Breast epithelium (tissue), 4 donors: ENCODE measurements around the gene NR4A2. TPM values are rescaled to one million over a fixed set of nuclear protein-coding genes. Genes with fewer than 3 reads are reported as not detected.

Source experiments
- DNase-seq, 2 donors: peaks; one replicate each; pipeline ENCODE4 v3.0.0-alpha.2; 2019; ENCODE audit warnings: low spot score in 2 of 2
- H3K27ac ChIP-seq, 2 donors: fragments of 200-600 bp; sonication (generic) in 1 of 2; one replicate each; pipeline ENCODE4 v1.5.1; 2016 to 2019; ENCODE audit warnings: mild to moderate bottlenecking in 1 of 2
- H3K27me3 ChIP-seq, 2 donors: fragments of 200-600 bp; sonication (generic) in 1 of 2; one replicate each; pipeline versions ENCODE4 v1.5.1 to v1.6.0; 2017 to 2019; ENCODE audit warnings: control low read depth in 1 of 2, mild to moderate bottlenecking in 1 of 2
- H3K36me3 ChIP-seq: fragments of 200-600 bp; one replicate; pipeline ENCODE4 v1.5.1; 2019
- H3K4me1 ChIP-seq, 2 donors: fragments of 200-600 bp; sonication (generic); one replicate each; pipeline ENCODE4 v1.5.1; 2016 to 2019; ENCODE audit warnings: control low read depth in 1 of 2
- H3K4me3 ChIP-seq, 3 donors: fragments of 200-600 bp; sonication (generic); 1 replicate in 2 of 3; 2 replicates in 1 of 3; pipeline ENCODE4 v1.5.1; 2016 to 2019; ENCODE audit warnings: mild to moderate bottlenecking in 3 of 3, moderate library complexity in 2 of 3
- H3K9me3 ChIP-seq, 2 donors: fragments of 200-600 bp; sonication (generic) in 1 of 2; one replicate each; pipeline ENCODE4 v1.5.1; 2016 to 2019; ENCODE audit warnings: control low read depth in 1 of 2
- CTCF ChIP-seq, 3 donors: fragments of 450-650 bp; IDR thresholded peaks; one replicate each; pipeline ENCODE4 v1.5.1; 2016 to 2017; ENCODE audit warnings: antibody characterized with exemption in 3 of 3, mild to moderate bottlenecking in 3 of 3, moderate library complexity in 3 of 3
- POLR2A ChIP-seq: fragments of 450-650 bp; IDR thresholded peaks from one replicate; pipeline ENCODE4 v1.6.1; 2016; ENCODE audit warnings: antibody characterized with exemption, mild to moderate bottlenecking, moderate library complexity
- POLR2AphosphoS5 ChIP-seq, 3 donors: sonication (generic); formaldehyde crosslinking; IDR thresholded peaks; one replicate each; pipeline ENCODE4 v1.6.1; 2017; ENCODE audit warnings: antibody characterized with exemption in 3 of 3
- intact Hi-C: fragments of 100-400 bp; cut with DNase I; formaldehyde crosslinking; loops from one replicate; pipeline ENCODE4 v1.15.1; 2023; ENCODE audit warnings: low total_unique reads
- total RNA-seq, 3 donors: library from RNA; depleted of rRNA; stranded (reverse); fragments of >200 nt; gene quantifications; one replicate each; pipeline ENCODE4 v1.1.0, GENCODE V29; 2016

Gene NR4A2
- total RNA-seq, 3 donors from 2014 or later = 3.8 to 29.4 (median 7.9) TPM

- H3K4me3 ChIP-seq = no peak overlapping the region
- H3K9me3 ChIP-seq = no peaks in the 10 kb centered on the region
- intact Hi-C loops = no loop called here
- H3K36me3 ChIP-seq = no peaks in the 10 kb centered on the region
- TF ChIP-seq CTCF (IDR thresholded peaks at IDR 0.05) = no peak
- TF ChIP-seq POLR2AphosphoS5 (IDR thresholded peaks at IDR 0.05) = no peak
- no peak for TF ChIP-seq POLR2A
- H3K27me3 ChIP-seq = peaks cover 0 to 6% of the 10 kb centered on the region in 2 donors
- H3K27ac ChIP-seq = no peak overlapping the region
- no peak for DNase-seq
- H3K4me1 ChIP-seq = no peaks in the 10 kb centered on the region
Observed at GRCh38 chr2:156317631-156318030, 14.9 kb downstream of the NR4A2 start.

GRCh38 chr2:156311976-156312375, 20.5 kb downstream of the NR4A2 start:
- no peaks in the 10 kb centered on the region for H3K9me3 ChIP-seq
- H3K36me3 ChIP-seq = no peaks in the 10 kb centered on the region
- H3K4me3 ChIP-seq = no peak overlapping the region
- H3K27ac ChIP-seq = no peak overlapping the region
- DNase-seq = no peak
- intact Hi-C loops = no loop called here
- H3K4me1 ChIP-seq = no peaks in the 10 kb centered on the region
- no peaks in the 10 kb centered on the region for H3K27me3 ChIP-seq
- no peak for TF ChIP-seq CTCF (IDR thresholded peaks at IDR 0.05)
- no peak for TF ChIP-seq POLR2AphosphoS5 (IDR thresholded peaks at IDR 0.05)
- no peak for TF ChIP-seq POLR2A

- Histone ChIP-seq H3K9me3 (no peaks in the 10 kb centered on the region), H3K27me3 (no peaks in the 10 kb centered on the region), H3K27ac (no peak overlapping the region), H3K36me3 (no peaks in the 10 kb centered on the region), H3K4me3 (no peak overlapping the region), H3K4me1 (no peaks in the 10 kb centered on the region)
- intact Hi-C loops = no loop called here
- DNase-seq = no peak
- no peak for TF ChIP-seq POLR2A
- no peak for TF ChIP-seq POLR2AphosphoS5 (IDR thresholded peaks at IDR 0.05)
- no peak for TF ChIP-seq CTCF (IDR thresholded peaks at IDR 0.05)
Observed at GRCh38 chr2:156310773-156311172, 21.7 kb downstream of the NR4A2 start.

GRCh38 chr2:156309917-156310316, 22.6 kb downstream of the NR4A2 start:
- Histone ChIP-seq H3K4me3 (no peak overlapping the region), H3K9me3 (no peaks in the 10 kb centered on the region), H3K27ac (no peak overlapping the region), H3K27me3 (no peaks in the 10 kb centered on the region), H3K36me3 (no peaks in the 10 kb centered on the region), H3K4me1 (no peaks in the 10 kb centered on the region)
- TF ChIP-seq POLR2A (no peak), CTCF (IDR thresholded peaks at IDR 0.05) (no peak), POLR2AphosphoS5 (IDR thresholded peaks at IDR 0.05) (no peak)
- DNase-seq = no peak
- intact Hi-C loops = no loop called here

GRCh38 chr2:156309167-156309566, 23.4 kb downstream of the NR4A2 start:
- H3K4me1 ChIP-seq = no peaks in the 10 kb centered on the region
- H3K36me3 ChIP-seq = no peaks in the 10 kb centered on the region
- no peaks in the 10 kb centered on the region for H3K27me3 ChIP-seq
- DNase-seq = no peak
- H3K9me3 ChIP-seq = no peaks in the 10 kb centered on the region
- intact Hi-C loops = no loop called here
- TF ChIP-seq POLR2A (no peak), POLR2AphosphoS5 (IDR thresholded peaks at IDR 0.05) (no peak)
- no peak overlapping the region for H3K27ac ChIP-seq
- H3K4me3 ChIP-seq = no peak overlapping the region

GRCh38 chr2:156306821-156307220, 25.7 kb downstream of the NR4A2 start:
- no peaks in the 10 kb centered on the region for H3K4me1 ChIP-seq
- no peaks in the 10 kb centered on the region for H3K9me3 ChIP-seq
- no peak overlapping the region for H3K27ac ChIP-seq
- intact Hi-C loops = no loop called here
- no peaks in the 10 kb centered on the region for H3K27me3 ChIP-seq
- no peak for DNase-seq
- no peaks in the 10 kb centered on the region for H3K36me3 ChIP-seq
- no peak overlapping the region for H3K4me3 ChIP-seq
- no peak for TF ChIP-seq POLR2A
